Measurements from ENCODE around the gene TST.

DNA sequence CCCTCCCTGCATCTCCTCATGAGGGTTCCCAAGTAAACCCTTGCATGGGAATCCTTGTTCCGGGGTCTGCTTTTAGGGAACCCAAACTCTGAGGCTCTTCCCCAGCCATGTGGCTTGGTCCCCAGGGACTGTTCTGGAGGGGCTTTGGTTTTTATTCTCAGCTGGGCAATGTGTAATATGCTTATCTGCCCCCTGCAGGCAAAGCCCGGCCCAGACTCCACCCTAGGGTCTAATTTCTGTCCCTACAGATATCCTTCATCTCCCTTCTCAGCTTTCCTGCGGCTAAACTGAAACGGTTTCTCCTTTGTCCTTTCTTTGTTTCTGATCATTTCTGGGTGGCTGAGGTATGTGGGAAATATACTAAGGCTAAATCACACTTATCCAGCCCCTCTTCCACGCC lies 37.1 kb downstream of the TST start:
- TF ChIP-seq, protein P1, sequence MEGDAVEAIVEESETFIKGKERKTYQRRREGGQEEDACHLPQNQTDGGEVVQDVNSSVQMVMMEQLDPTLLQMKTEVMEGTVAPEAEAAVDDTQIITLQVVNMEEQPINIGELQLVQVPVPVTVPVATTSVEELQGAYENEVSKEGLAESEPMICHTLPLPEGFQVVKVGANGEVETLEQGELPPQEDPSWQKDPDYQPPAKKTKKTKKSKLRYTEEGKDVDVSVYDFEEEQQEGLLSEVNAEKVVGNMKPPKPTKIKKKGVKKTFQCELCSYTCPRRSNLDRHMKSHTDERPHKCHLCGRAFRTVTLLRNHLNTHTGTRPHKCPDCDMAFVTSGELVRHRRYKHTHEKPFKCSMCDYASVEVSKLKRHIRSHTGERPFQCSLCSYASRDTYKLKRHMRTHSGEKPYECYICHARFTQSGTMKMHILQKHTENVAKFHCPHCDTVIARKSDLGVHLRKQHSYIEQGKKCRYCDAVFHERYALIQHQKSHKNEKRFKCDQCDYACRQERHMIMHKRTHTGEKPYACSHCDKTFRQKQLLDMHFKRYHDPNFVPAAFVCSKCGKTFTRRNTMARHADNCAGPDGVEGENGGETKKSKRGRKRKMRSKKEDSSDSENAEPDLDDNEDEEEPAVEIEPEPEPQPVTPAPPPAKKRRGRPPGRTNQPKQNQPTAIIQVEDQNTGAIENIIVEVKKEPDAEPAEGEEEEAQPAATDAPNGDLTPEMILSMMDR (IDR thresholded peaks at IDR 0.05), result no peak
- TF ChIP-seq POLR2A (IDR thresholded peaks at IDR 0.05), result no peak

Measured in prostate gland (tissue), 2 donors.